LNCaP clone FGC (cell line): ENCODE data around the gene ZMAT5.

Experiments
- DNase-seq: peaks from one replicate; pipeline ENCODE4 v3.0.0-alpha.2; 2011; ENCODE audit warnings: low read depth
- H3K4me3 ChIP-seq: 2 replicates; pipeline ENCODE4 v1.5.1; 2011; ENCODE audit warnings: mild to moderate bottlenecking, low read depth, low read length, control low read depth
- CTCF ChIP-seq: IDR thresholded peaks from 2 replicates; pipeline ENCODE4 v1.5.1; 2012; ENCODE audit warnings: mild to moderate bottlenecking; ENCODE audit not compliant: control insufficient read depth, insufficient read depth; ENCODE audit errors: extremely low read depth

ZMAT5 gene

GRCh38 chr22:29712119-29712518 is 54.7 kb downstream of the ZMAT5 start:
- TF ChIP-seq CTCF, result no peak
- no peak overlapping the region for H3K4me3 ChIP-seq
- DNase-seq, result no peak

DNA sequence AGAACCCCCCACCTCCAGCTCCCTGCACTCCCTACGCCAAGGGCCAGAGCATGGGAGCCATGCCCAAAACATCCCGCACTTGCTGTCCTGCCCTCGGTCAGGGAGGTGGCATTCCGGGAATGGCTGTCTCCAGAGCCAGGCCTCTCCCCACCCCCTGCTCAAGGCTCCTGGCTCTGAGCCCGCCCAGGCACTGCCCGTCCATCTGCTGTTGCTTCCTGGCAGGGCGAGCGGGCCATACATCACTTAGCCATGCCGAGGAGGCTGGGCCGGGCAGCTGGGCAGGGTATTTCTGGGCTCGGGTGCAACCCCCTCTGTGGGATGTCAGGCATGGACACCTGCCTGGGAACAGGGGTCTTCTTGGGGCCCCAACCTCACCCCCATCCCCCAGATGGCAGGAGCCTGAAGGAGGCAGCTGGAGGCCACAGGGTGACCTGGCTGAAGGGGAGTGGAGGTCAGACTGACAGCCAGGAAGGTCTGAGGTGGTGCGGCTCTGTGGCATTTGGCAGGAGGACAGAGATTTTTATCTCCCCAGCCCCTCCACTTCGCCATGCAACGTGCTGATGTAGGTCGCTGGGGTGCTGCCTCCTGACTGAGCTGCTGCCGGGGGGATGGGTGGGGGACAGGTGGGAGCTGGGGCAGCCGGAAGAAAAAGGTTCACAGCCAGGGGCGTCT is 55.7 kb downstream of the ZMAT5 start:
- no peak for TF ChIP-seq CTCF
- no peak for DNase-seq
- H3K4me3 ChIP-seq, result no peak overlapping the region

DNA sequence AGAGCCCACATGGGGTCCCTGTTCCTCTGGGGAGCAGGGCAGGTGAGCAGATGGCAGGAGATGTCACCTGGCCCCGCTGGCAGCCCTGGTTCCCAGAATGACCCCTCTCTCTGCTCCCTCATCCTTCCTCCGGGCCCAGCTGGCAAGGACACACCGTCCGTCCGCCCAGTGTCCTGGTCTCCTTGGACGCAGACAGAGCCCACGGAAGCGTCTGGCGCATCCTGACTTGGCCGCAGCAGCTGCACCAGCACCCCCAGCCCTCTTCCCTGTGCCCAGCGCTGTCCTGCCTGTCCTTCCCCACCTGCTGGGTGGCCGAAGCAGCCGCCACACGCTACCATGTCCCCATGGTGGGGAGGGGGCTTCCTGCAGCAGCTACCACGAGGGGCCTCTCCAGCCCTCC is 56.6 kb downstream of the ZMAT5 start:
- DNase-seq, result no peak
- TF ChIP-seq CTCF, result no peak

DNA sequence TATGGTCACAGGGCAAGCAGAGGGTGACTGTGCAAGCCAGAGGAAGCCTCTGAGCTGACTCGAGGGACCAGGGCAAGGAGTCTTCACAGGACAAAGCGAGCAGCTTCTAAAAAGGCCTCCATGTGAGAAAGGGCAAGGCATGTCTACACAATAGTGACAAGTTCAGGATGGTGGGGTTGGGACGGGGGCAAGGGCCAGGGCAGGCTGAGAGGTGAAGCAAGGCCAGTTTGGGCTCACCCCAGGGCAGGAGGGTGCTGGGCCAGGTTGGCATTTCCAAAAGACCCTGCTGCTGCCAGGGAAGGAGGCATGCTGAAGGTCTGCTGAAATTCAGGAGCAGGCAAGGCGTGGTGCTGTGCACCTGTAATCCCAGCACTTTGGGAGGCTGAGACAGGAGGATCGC is 59.3 kb downstream of the ZMAT5 start:
- no peak for TF ChIP-seq CTCF
- no peak for DNase-seq
- no peak overlapping the region for H3K4me3 ChIP-seq

More for the DNA sequence above, 56.6 kb downstream of the ZMAT5 start:
- H3K4me3 ChIP-seq, result no peak overlapping the region

GRCh38 chr22:29707010-29707409 is 59.8 kb downstream of the ZMAT5 start:
- no peak for DNase-seq
- no peak overlapping the region for H3K4me3 ChIP-seq
- TF ChIP-seq CTCF, result no peak

DNA sequence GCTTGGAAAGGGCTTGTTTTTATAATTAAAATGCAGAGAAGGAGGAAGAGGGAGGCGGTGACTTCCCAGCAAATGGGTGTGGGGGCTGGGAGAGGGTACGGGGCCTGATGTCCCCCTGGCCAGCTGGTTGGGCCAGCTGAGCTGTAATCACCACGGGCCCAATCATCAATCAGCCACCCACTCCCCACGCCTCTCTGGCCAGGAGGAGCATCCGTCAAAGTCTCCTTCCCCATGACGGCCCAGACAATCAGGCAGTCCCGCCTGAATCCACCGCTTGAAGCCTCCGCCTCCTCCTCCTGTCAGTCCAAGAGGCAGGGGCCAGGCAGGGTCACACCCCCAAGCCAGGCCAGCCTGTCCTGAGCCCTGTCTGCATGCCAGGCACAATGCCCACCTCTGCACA is 60.3 kb downstream of the ZMAT5 start:
- H3K4me3 ChIP-seq, result no peak overlapping the region
- TF ChIP-seq CTCF, result no peak
- DNase-seq, result no peak

GRCh38 chr22:29705651-29706050 is 61.2 kb downstream of the ZMAT5 start:
- no peak for DNase-seq
- H3K4me3 ChIP-seq, result no peak overlapping the region
- TF ChIP-seq CTCF, result no peak
